ENCODE results near the gene CPA1.

CPA1 gene

DNA sequence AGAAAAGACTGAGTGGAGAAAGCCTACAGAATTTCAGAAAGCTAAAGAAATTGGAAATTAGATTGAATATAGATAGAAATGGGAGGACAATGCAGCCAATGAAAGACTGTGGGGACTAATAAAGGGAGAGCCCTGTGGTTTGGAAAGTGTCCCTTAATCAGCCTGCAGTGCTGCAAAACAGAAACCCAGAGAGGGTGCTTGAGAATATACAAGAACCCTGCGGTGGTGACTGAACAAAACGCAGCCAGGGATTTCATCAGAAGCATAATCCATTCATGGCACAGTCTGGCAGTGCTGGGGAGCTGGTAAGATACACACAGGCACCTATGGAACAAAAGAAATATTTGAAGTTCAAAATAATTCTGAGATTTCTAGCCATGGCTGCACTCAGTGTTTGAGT is 41.4 kb downstream of the CPA1 start:
- DNase-seq (ENCODE audit: insufficient read length, low spot score) = no peak
- no peak for FAIRE-seq

GRCh38 chr7:130423501-130424037 is 43.3 kb downstream of the CPA1 start:
- DNase-seq (ENCODE audit: insufficient read length, low spot score) = no peak
- no peak for FAIRE-seq

- FAIRE-seq (no peak), DNase-seq (ENCODE audit: insufficient read length, low spot score) (no peak)
These were observed 45.5 kb downstream of the CPA1 start for GRCh38 chr7:130425796-130426195.

DNA sequence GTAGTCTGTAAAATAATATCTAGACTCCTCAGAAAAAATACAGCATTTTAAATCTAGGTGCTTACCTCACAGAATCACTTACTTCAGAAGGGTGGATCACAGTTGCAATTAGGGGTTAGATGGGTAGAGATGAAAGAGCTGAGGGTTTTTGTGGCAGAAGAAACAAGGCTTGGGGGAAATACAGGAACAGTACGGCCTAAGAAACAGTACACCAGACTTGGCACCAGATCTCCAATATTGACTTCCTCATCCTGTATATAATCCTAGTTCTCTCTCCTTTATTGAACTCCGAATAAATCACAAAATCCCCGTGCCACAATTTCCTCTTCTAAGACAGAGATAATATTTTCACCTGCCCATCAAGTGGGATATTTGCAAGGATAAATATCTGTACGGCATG is 46.3 kb downstream of the CPA1 start:
- no peak for DNase-seq (ENCODE audit: insufficient read length, low spot score)
- FAIRE-seq = no peak

- DNase-seq (ENCODE audit: insufficient read length, low spot score) (no peak), FAIRE-seq (no peak)
These were observed 48.7 kb downstream of the CPA1 start for GRCh38 chr7:130429019-130429418.

- FAIRE-seq = no peak
- DNase-seq (ENCODE audit: insufficient read length, low spot score) = no peak
These were observed 49.8 kb downstream of the CPA1 start for GRCh38 chr7:130430115-130430514.

DNA sequence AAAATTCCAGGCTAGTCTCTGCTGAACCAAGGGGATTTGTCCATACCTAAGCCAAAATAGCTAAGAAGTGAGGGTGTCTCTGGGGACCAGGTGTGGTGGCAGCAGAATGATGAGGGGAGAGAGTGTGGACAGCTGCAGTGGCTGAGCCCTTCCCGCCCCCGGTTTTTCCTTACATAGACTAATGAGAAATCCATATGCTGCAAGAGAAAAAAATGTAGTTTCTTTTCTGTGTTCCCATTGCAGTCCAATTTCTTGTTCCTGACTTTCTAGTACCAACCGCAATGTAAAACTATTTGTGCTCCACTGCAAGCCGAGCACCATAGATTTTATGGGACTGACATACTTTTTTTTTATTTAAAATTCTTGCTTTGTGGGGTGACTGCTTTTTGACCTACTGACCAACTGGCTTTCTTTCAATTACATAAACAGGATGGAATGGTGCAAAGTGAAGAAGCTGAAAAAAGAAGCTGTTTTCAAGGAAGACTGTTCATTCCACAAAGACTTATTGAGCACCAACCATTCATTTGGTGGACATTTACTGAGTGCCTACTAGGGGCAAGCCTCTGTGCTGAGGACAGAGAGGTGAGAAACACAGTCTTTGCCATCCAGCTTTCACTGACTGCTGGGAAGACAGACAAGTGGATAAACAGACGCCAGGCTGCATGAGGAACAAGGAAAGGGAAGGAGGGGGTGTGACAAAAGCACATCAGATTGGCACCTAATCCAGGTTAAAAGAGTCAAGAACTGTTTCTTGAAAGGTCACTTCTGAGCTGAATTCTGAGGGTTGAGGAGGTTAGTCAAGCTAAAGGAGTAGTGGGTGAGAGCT is 50.8 kb downstream of the CPA1 start:
- no peak for FAIRE-seq
- no peak for DNase-seq (ENCODE audit: insufficient read length, low spot score)

DNA sequence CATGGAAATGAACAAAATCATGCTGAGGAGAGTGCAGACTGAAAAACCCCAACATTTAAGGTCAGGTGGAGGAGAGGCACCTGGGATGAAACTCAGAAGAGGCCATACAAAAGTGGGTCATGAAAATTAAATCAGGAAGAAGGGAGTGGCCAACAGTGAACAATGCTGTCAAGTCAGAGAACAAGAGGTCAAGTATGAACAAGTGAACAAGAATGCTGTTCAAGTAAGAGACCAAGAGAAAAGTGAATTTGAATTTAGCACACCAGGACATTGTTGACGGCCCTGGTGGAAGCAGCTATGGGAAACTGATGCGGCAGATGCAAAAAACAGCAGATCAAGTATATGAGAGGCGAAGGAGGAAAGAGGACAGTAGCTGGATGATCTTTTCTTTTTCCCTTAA is 52.6 kb downstream of the CPA1 start:
- FAIRE-seq (no peak), DNase-seq (ENCODE audit: insufficient read length, low spot score) (no peak)

- DNase-seq (ENCODE audit: insufficient read length, low spot score) (no peak), FAIRE-seq (no peak)
These were observed 53.0 kb downstream of the CPA1 start for GRCh38 chr7:130433301-130433700.

- FAIRE-seq = no peak
- no peak for DNase-seq (ENCODE audit: insufficient read length, low spot score)
These were observed 55.1 kb downstream of the CPA1 start for GRCh38 chr7:130435311-130435854.

- DNase-seq (ENCODE audit: insufficient read length, low spot score) (no peak), FAIRE-seq (no peak)
These were observed 56.0 kb downstream of the CPA1 start for GRCh38 chr7:130436253-130436652.
